T47D (cell line): Measurements from ENCODE around the gene PNPLA2.

Experiments
- DNase-seq, 2 experiments: peaks; one replicate each; pipeline versions ENCODE4 v3.0.0 to v3.0.0-alpha.2; 2011 to 2012; ENCODE audit warnings: low read depth in 1 of 2, low spot score in 1 of 2
- JUND ChIP-seq: IDR thresholded peaks from 2 replicates; pipeline ENCODE4 v1.6.1; 2012; ENCODE audit warnings: low read depth
- in situ Hi-C: cut with HindIII; loops from 2 replicates; pipeline ENCODE4 v1.10.0; 2016; ENCODE audit warnings: low sequenced_read_pairs, low pct_unique_long_range_greater_than_20kb

PNPLA2 gene

GRCh38 chr11:836274-836673 lies 17.6 kb downstream of the PNPLA2 start:
- no peak for DNase-seq
- TF ChIP-seq JUND: no peak
- in situ Hi-C loops: no loop called here

- DNase-seq: no peak
- TF ChIP-seq JUND: no peak
- in situ Hi-C loops: no loop called here
Observed at GRCh38 chr11:836700-837099, 18.0 kb downstream of the PNPLA2 start.

GRCh38 chr11:837189-837989 lies 18.7 kb downstream of the PNPLA2 start:
- in situ Hi-C loops: no loop called here
- no peak for DNase-seq
- no peak for TF ChIP-seq JUND

- DNase-seq: no peak
- no peak for TF ChIP-seq JUND
- in situ Hi-C loops: no loop called here
Observed at GRCh38 chr11:837990-838307, 19.2 kb downstream of the PNPLA2 start.

- TF ChIP-seq JUND: no peak
- peak in 1 of 2 experiments; percentile 46 for DNase-seq
- in situ Hi-C loops: no loop called here
Observed at GRCh38 chr11:838441-839279, 19.9 kb downstream of the PNPLA2 start.

GRCh38 chr11:839280-839623 lies 20.5 kb downstream of the PNPLA2 start:
- no peak for DNase-seq
- no peak for TF ChIP-seq JUND
- in situ Hi-C loops: no loop called here

- in situ Hi-C loops: no loop called here
- no peak for TF ChIP-seq JUND
- DNase-seq: no peak
Observed at GRCh38 chr11:839875-840617, 21.3 kb downstream of the PNPLA2 start.

GRCh38 chr11:841981-842369 lies 23.3 kb downstream of the PNPLA2 start:
- DNase-seq: no peak
- in situ Hi-C loops: no loop called here

GRCh38 chr11:842370-843002 lies 23.8 kb downstream of the PNPLA2 start, which contains the start of the genes POLR2L and TSPAN4:
Gene POLR2L (minus strand): TSS chr11:842529. CDS start chr11:842508, 21 bp downstream.
Gene TSPAN4 (plus strand): TSS chr11:842852. CDS start chr11:850305, 7,453 bp downstream.
- in situ Hi-C loops: no loop called here
- peak; percentile 79 to 91 for DNase-seq
- TF ChIP-seq JUND: no peak

More at GRCh38 chr11:841981-842369, 23.3 kb downstream of the PNPLA2 start:
- TF ChIP-seq JUND: no peak

- DNase-seq: no peak
- in situ Hi-C loops: no loop called here
- TF ChIP-seq JUND: no peak
Observed at GRCh38 chr11:843086-843734, 24.5 kb downstream of the PNPLA2 start.

- peak; percentile 85 to 89 for DNase-seq
- in situ Hi-C loops: no loop called here
- no peak for TF ChIP-seq JUND
Observed at GRCh38 chr11:843818-844692, 25.3 kb downstream of the PNPLA2 start.
